ENCODE results near the gene TTC7B. TPM values are rescaled to one million over a fixed set of nuclear protein-coding genes. Genes with fewer than 3 reads are reported as not detected.

TTC7B gene
- total and polyA plus RNA-seq, 2 donors (not counting 3 experiments of a cell fraction or from before 2014, with no cell fraction given), result 46.8 to 76.5 TPM

GRCh38 chr14:90507428-90507827 lies 308.8 kb downstream of the TTC7B start:
- dilution Hi-C loops (cut with MboI; ENCODE audit: extremely low pct_ligation_motif_present, low sequenced_read_pairs) (no loop called here), intact Hi-C loops (cut with micrococcal nuclease) (no loop called here)
- H3K9ac ChIP-seq (replicated peaks; ENCODE audit: extremely low read depth, insufficient read depth, low read length), result no peak overlapping the region
- DNase-seq (ENCODE audit: low read depth, low spot score) (no peak), FAIRE-seq (no peak)
- peaks cover 0 to 2% of the 10 kb centered on the region in 2 experiments for H3K27me3 ChIP-seq (ENCODE audit: control insufficient read depth in 2 of 2, insufficient read depth in 2 of 2, low read length in 2 of 2)
- H4K20me1 ChIP-seq (replicated peaks; ENCODE audit: control insufficient read depth, extremely low read depth, insufficient read depth, low read length), result no peaks in the 10 kb centered on the region
- H3K36me3 ChIP-seq (ENCODE audit: control insufficient read depth in 2 of 2, extremely low read depth in 1 of 2, insufficient read depth in 2 of 2, low read length in 2 of 2), result no peaks in the 10 kb centered on the region
- POLR2A ChIA-PET, result no interaction called here
- H3K4me2 ChIP-seq (ENCODE audit: insufficient read depth, low read length), result no peak overlapping the region
- no peak overlapping the region for H3K4me3 ChIP-seq (replicated peaks in 1 of 3; ENCODE audit: insufficient read depth in 1 of 3, low read depth in 1 of 3, low read length in 3 of 3)
- no peak overlapping the region for H2AFZ ChIP-seq (ENCODE audit: low read depth, low read length)
- no TSS peak for BruUV-seq (replicated peaks)
- CTCF ChIA-PET, result no interaction called here
- H3K9me3 ChIP-seq (replicated peaks; ENCODE audit: control insufficient read depth, insufficient read depth, low read length), result no peaks in the 10 kb centered on the region
- TF ChIP-seq EZH2 (IDR thresholded peaks at IDR 0.05; ENCODE audit: borderline replicate concordance, low read depth, low read length, severe bottlenecking), result no peak
- no peaks in the 10 kb centered on the region for H3K4me1 ChIP-seq (ENCODE audit: control insufficient read depth, extremely low read depth, insufficient read depth, low read length)
- H3K27ac ChIP-seq (ENCODE audit: insufficient read depth, low read depth, low read length), result no peak overlapping the region
- H3K79me2 ChIP-seq (ENCODE audit: control insufficient read depth, insufficient read depth, low read length), result no peaks in the 10 kb centered on the region
- no peaks in the 10 kb centered on the region for H3K9me1 ChIP-seq (replicated peaks; ENCODE audit: control insufficient read depth, extremely low read depth, insufficient read depth, low read length)

DNA sequence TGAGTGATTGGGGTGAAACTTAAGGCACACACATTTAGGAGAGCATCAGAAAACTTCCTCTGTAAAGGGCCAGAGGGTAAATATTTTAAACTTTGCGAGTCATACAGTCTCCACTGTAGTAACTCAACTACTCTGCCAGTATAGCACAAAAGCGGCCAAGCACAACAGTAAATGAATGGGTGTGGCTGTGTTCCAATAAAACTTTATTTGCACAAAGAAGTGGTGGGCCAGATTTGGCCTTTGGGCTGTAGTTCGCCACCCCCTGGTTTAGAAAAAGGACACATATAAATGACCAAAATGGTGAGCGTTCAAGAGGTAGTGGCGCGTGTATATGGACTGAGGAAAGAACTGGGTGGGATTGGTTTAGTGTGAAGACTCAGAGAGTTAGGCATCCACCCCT lies 309.5 kb downstream of the TTC7B start:
- intact Hi-C loops (cut with micrococcal nuclease), result no loop called here
- no peaks in the 10 kb centered on the region for H3K36me3 ChIP-seq (ENCODE audit: control insufficient read depth in 2 of 2, extremely low read depth in 1 of 2, insufficient read depth in 2 of 2, low read length in 2 of 2)
- H3K9me1 ChIP-seq (replicated peaks; ENCODE audit: control insufficient read depth, extremely low read depth, insufficient read depth, low read length), result no peaks in the 10 kb centered on the region
- no peaks in the 10 kb centered on the region for H4K20me1 ChIP-seq (replicated peaks; ENCODE audit: control insufficient read depth, extremely low read depth, insufficient read depth, low read length)
- no peak for TF ChIP-seq EZH2 (IDR thresholded peaks at IDR 0.05; ENCODE audit: borderline replicate concordance, low read depth, low read length, severe bottlenecking)
- no peak for TF ChIP-seq JUN (IDR thresholded peaks at IDR 0.05; ENCODE audit: borderline replicate concordance, insufficient read depth, insufficient read length, low read depth)
- TF ChIP-seq POLR2AphosphoS5 (IDR thresholded peaks at IDR 0.05; ENCODE audit: insufficient read depth, low read depth, low read length), result no peak
- TF ChIP-seq POLR2A (IDR thresholded peaks at IDR 0.05; ENCODE audit: low read depth, low read length), result no peak
- TF ChIP-seq MYC (IDR thresholded peaks at IDR 0.05; ENCODE audit: low read depth, low read length), result no peak
- no peak for FAIRE-seq
- no peak overlapping the region for H3K9ac ChIP-seq (replicated peaks; ENCODE audit: extremely low read depth, insufficient read depth, low read length)
- no peaks in the 10 kb centered on the region for H3K79me2 ChIP-seq (ENCODE audit: control insufficient read depth, insufficient read depth, low read length)
- ChIA-PET POLR2A (no interaction called here), CTCF (no interaction called here)
- no peak for DNase-seq (ENCODE audit: low read depth, low spot score)
- no peak overlapping the region for H2AFZ ChIP-seq (ENCODE audit: low read depth, low read length)
- no TSS peak for BruUV-seq (replicated peaks)
- H3K4me3 ChIP-seq (replicated peaks in 1 of 3; ENCODE audit: insufficient read depth in 1 of 3, low read depth in 1 of 3, low read length in 3 of 3), result no peak overlapping the region
- H3K4me1 ChIP-seq (ENCODE audit: control insufficient read depth, extremely low read depth, insufficient read depth, low read length), result no peaks in the 10 kb centered on the region
- no peak overlapping the region for H3K27ac ChIP-seq (ENCODE audit: insufficient read depth, low read depth, low read length)
- no peaks in the 10 kb centered on the region for H3K9me3 ChIP-seq (replicated peaks; ENCODE audit: control insufficient read depth, insufficient read depth, low read length)
- peaks cover 2 to 3% of the 10 kb centered on the region in 2 experiments for H3K27me3 ChIP-seq (ENCODE audit: control insufficient read depth in 2 of 2, insufficient read depth in 2 of 2, low read length in 2 of 2)
- dilution Hi-C loops (cut with MboI; ENCODE audit: extremely low pct_ligation_motif_present, low sequenced_read_pairs), result no loop called here
- H3K4me2 ChIP-seq (ENCODE audit: insufficient read depth, low read length), result no peak overlapping the region

Data from endothelial cell of umbilical vein (primary cell).